Hepatocyte (in vitro differentiated cells): Measurements from ENCODE around the gene PHACTR3. TPM values are rescaled to one million over a fixed set of nuclear protein-coding genes. Genes with fewer than 3 reads are reported as not detected.

Source experiments
- DNase-seq: peaks from one replicate; pipeline ENCODE4 v3.0.0-alpha.2; 2016; ENCODE audit warnings: low spot score
- H2AFZ ChIP-seq: fragments of 200-600 bp; sonication (generic); 2 replicates; pipeline ENCODE4 v1.6.0; 2016; ENCODE audit warnings: antibody characterized with exemption, mild to moderate bottlenecking
- H3K27ac ChIP-seq: fragments of 200-600 bp; sonication (generic); 2 replicates; pipeline ENCODE4 v1.5.1; 2016; ENCODE audit warnings: mild to moderate bottlenecking
- H3K27me3 ChIP-seq: fragments of 200-600 bp; sonication (generic); 2 replicates; pipeline ENCODE4 v1.6.1; 2016
- H3K36me3 ChIP-seq: fragments of 200-600 bp; sonication (generic); replicated peaks from 2 replicates; pipeline ENCODE4 v1.5.1; 2016; ENCODE audit warnings: low read depth; ENCODE audit not compliant: insufficient read depth
- H3K4me1 ChIP-seq: fragments of 200-600 bp; sonication (generic); 2 replicates; pipeline ENCODE4 v1.5.1; 2016; ENCODE audit warnings: mild to moderate bottlenecking, moderate library complexity; ENCODE audit not compliant: insufficient read depth
- H3K4me2 ChIP-seq: fragments of 200-600 bp; sonication (generic); 2 replicates; pipeline ENCODE4 v1.6.0; 2016
- H3K4me3 ChIP-seq: fragments of 200-600 bp; sonication (generic); 2 replicates; pipeline ENCODE4 v1.5.1; 2016; ENCODE audit warnings: mild to moderate bottlenecking
- H3K79me2 ChIP-seq: fragments of 200-600 bp; sonication (generic); 2 replicates; pipeline ENCODE4 v1.6.0; 2017; ENCODE audit warnings: mild to moderate bottlenecking
- H3K9me2 ChIP-seq: fragments of 200-600 bp; sonication (generic); replicated peaks from 2 replicates; pipeline ENCODE4 v1.6.0; 2017; ENCODE audit warnings: mild to moderate bottlenecking; ENCODE audit not compliant: insufficient read depth
- H3K9me3 ChIP-seq: fragments of 200-600 bp; sonication (generic); 2 replicates; pipeline ENCODE4 v1.5.1; 2016; ENCODE audit warnings: low read depth, mild to moderate bottlenecking
- H4K20me1 ChIP-seq: fragments of 200-600 bp; sonication (generic); 2 replicates; pipeline ENCODE4 v1.6.0; 2016; ENCODE audit warnings: mild to moderate bottlenecking; ENCODE audit not compliant: insufficient read depth, poor library complexity, severe bottlenecking
- EZH2 ChIP-seq: fragments of 200-600 bp; sonication (generic); IDR thresholded peaks from 2 replicates; pipeline ENCODE4 v1.6.1; 2016; ENCODE audit warnings: antibody characterized with exemption, mild to moderate bottlenecking, borderline replicate concordance
- EZH2phosphoT487 ChIP-seq: fragments of 200-600 bp; sonication (generic); IDR thresholded peaks from one replicate; pipeline ENCODE4 v1.6.1; 2018; ENCODE audit warnings: antibody characterized with exemption, mild to moderate bottlenecking, low read depth, moderate library complexity; ENCODE audit not compliant: unreplicated experiment, severe bottlenecking
- WGBS: methylation state at CpG from one replicate; pipeline ENCODE4 v1.1.6; 2016; ENCODE audit warnings: low lambda C conversion rate; ENCODE audit errors: missing lambda C conversion rate; 5-methylcytosine and 5-hydroxymethylcytosine counted together
- polyA plus RNA-seq: library from polyadenylated mRNA; unstranded; fragments of >200 nt; fragmentation: Nextera tagmentation; extraction: Ambion mirVana; gene quantifications from 2 replicates; pipeline ENCODE4 v1.2.1, GENCODE V29; 2016
- total RNA-seq: library from RNA; depleted of rRNA; stranded (reverse); fragments of >200 nt; gene quantifications from 2 replicates; pipeline ENCODE4 v1.2.3, GENCODE V29; 2014
- TF ChIP-seq, protein P1 (sequence below): fragments of 200-600 bp; sonication (generic); IDR thresholded peaks from 2 replicates; pipeline ENCODE4 v1.5.1; 2016; ENCODE audit warnings: antibody characterized with exemption, mild to moderate bottlenecking; ENCODE audit not compliant: poor library complexity

PHACTR3 gene
- total and polyA plus RNA-seq, 2 experiments from 2014 or later = 5.2 to 7.5 TPM

DNA sequence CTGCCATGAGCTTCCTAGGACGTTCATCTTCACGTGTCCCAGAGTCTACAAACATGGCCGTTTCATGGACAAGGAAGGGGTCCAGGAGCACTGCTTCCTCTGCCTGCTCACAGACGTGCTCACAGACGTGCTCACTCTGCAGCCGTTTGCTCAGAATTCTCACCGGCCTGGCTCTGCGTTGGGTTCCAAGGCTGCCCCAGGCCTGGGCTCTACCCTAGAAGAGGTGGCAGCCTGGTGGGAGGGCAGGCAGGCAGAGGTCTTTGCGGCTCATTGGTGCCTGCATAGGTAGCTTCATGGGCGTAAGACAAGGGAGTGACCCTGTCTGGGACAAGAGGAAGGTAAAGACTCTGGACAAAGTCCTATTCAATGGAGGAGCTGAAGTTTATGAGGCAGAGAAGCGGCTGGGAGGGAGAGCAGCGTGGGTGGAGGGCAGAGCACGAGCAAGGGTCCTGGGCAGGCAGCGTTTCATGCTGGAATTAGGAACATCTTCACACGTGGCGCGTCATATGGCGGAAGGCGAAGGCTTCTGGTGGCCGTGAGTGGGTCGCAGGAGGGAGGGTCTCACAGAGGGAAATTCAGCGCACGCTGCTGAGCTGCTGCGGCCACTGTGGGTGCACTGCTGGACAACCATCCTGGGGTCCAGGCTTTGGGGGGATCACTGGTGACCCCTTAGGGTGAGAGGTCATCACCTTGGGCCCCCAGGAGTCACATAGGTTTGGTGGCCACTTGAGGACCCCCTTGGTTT is 138.2 kb downstream of the PHACTR3 start:
- no peak overlapping the region for H2AFZ ChIP-seq
- H3K9me3 ChIP-seq = no peaks in the 10 kb centered on the region
- H3K27me3 ChIP-seq = no peaks in the 10 kb centered on the region
- H3K4me2 ChIP-seq = no peak overlapping the region
- no peaks in the 10 kb centered on the region for H3K79me2 ChIP-seq
- no peaks in the 10 kb centered on the region for H3K36me3 ChIP-seq
- H3K4me3 ChIP-seq = no peak overlapping the region
- no peak overlapping the region for H3K27ac ChIP-seq
- 89% methylated on average over 24 of the region's 24 CpGs for WGBS
- no peaks in the 10 kb centered on the region for H3K9me2 ChIP-seq
- TF ChIP-seq, protein P1, sequence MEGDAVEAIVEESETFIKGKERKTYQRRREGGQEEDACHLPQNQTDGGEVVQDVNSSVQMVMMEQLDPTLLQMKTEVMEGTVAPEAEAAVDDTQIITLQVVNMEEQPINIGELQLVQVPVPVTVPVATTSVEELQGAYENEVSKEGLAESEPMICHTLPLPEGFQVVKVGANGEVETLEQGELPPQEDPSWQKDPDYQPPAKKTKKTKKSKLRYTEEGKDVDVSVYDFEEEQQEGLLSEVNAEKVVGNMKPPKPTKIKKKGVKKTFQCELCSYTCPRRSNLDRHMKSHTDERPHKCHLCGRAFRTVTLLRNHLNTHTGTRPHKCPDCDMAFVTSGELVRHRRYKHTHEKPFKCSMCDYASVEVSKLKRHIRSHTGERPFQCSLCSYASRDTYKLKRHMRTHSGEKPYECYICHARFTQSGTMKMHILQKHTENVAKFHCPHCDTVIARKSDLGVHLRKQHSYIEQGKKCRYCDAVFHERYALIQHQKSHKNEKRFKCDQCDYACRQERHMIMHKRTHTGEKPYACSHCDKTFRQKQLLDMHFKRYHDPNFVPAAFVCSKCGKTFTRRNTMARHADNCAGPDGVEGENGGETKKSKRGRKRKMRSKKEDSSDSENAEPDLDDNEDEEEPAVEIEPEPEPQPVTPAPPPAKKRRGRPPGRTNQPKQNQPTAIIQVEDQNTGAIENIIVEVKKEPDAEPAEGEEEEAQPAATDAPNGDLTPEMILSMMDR = no peak
- TF ChIP-seq EZH2 (no peak), EZH2phosphoT487 (no peak)
- DNase-seq = no peak
- H4K20me1 ChIP-seq = no peaks in the 10 kb centered on the region
- no peaks in the 10 kb centered on the region for H3K4me1 ChIP-seq

DNA sequence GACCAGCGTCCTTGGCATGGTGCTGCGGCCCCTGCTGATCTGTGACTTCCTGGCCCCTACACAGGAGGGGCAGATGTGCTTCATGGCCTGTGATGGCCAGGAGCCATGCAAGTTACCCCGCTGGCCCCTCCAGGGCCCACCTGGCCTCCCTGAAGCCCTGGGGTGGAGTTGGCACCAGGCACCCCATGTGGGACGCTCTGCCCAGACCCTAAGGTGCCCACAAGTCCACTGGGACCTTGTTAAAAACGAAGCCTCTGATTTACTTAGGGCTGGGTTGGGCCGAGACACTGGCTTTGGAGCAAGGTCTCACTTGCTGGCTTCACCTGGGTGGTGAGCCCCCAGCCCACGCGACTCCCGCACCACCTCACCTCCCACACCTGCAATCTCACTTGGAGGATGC is 139.0 kb downstream of the PHACTR3 start:
- H3K9me2 ChIP-seq = no peaks in the 10 kb centered on the region
- no peaks in the 10 kb centered on the region for H3K79me2 ChIP-seq
- no peaks in the 10 kb centered on the region for H3K4me1 ChIP-seq
- no peaks in the 10 kb centered on the region for H3K36me3 ChIP-seq
- no peaks in the 10 kb centered on the region for H3K9me3 ChIP-seq
- H3K4me3 ChIP-seq = no peak overlapping the region
- WGBS = 87% methylated on average over 9 of the region's 9 CpGs
- DNase-seq = no peak
- H3K4me2 ChIP-seq = no peak overlapping the region
- H2AFZ ChIP-seq = no peak overlapping the region
- no peak overlapping the region for H3K27ac ChIP-seq
- H3K27me3 ChIP-seq = no peaks in the 10 kb centered on the region
- TF ChIP-seq EZH2 (no peak), EZH2phosphoT487 (no peak)
- TF ChIP-seq, protein P1 = no peak
- H4K20me1 ChIP-seq = no peaks in the 10 kb centered on the region

DNA sequence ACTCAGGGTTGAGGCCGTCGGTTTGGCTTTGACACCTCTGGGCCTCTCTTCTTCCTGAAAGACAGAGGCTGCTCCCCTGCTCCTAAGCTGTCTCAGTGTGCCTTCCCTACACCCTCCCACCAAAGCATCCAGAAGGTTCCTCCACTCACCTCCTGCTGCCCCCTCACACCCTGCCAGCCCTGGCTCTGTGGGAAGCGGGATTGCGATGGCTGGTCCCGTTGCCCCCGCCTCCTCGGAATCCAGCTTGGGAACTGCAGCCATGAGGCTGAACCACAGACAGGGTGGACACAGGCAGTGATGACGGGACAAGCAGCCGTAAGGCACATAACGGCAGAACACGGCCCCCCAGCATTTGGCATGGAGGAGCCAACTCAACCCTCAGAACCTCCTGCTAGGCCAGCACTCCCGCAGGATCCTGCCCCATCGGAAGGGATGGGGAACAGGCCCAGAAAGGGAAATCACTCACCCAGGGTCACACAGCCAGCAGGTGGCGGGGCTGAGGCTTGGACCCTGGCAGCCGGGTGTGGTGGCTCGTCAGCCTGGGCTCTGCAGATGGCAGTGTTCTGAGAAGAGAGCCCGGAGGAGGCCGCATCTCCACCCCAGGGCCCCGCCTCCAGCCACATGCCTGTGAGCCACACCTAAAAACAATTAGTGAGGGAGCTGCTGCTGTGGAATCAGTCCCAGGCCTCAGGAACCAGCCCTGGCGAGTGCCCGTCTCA is 139.6 kb downstream of the PHACTR3 start:
- no peaks in the 10 kb centered on the region for H3K9me2 ChIP-seq
- no peak overlapping the region for H3K27ac ChIP-seq
- no peaks in the 10 kb centered on the region for H3K36me3 ChIP-seq
- no peaks in the 10 kb centered on the region for H3K4me1 ChIP-seq
- H2AFZ ChIP-seq = no peak overlapping the region
- H3K4me3 ChIP-seq = no peak overlapping the region
- 78% methylated on average over 21 of the region's 21 CpGs for WGBS
- no peaks in the 10 kb centered on the region for H3K79me2 ChIP-seq
- H4K20me1 ChIP-seq = no peaks in the 10 kb centered on the region
- no peak for TF ChIP-seq EZH2phosphoT487
- TF ChIP-seq EZH2 = no peak
- TF ChIP-seq, protein P1 = no peak
- no peak overlapping the region for H3K4me2 ChIP-seq
- DNase-seq = no peak
- no peaks in the 10 kb centered on the region for H3K9me3 ChIP-seq
- no peaks in the 10 kb centered on the region for H3K27me3 ChIP-seq
